HG03103 (cell line): ENCODE data around the gene COPS7B.

Source experiments
- ATAC-seq: cut with Tn5 transposase; IDR thresholded peaks from one replicate; pipeline ENCODE4 v1.9.1; 2021; ENCODE audit warnings: low read depth; ENCODE audit not compliant: unreplicated experiment

The COPS7B gene

GRCh38 chr2:231785413-231785812 lies 832 bp upstream of the COPS7B start:
- no peak for ATAC-seq

- no peak for ATAC-seq
These were observed 446 bp upstream of the COPS7B start for GRCh38 chr2:231785822-231786176.

GRCh38 chr2:231786917-231787292 lies 660 bp downstream of the COPS7B start:
- ATAC-seq: no peak

- no peak for ATAC-seq
These were observed 4.9 kb downstream of the COPS7B start for GRCh38 chr2:231791107-231791506.

GRCh38 chr2:231794383-231794782 lies 8.1 kb downstream of the COPS7B start:
- no peak for ATAC-seq

GRCh38 chr2:231795525-231796327 lies 9.5 kb downstream of the COPS7B start:
- no peak for ATAC-seq

- ATAC-seq: no peak
These were observed 14.3 kb downstream of the COPS7B start for GRCh38 chr2:231800493-231801091.

GRCh38 chr2:231803501-231804138 lies 17.4 kb downstream of the COPS7B start:
- no peak for ATAC-seq

GRCh38 chr2:231807020-231807419 lies 20.8 kb downstream of the COPS7B start:
- no peak for ATAC-seq

GRCh38 chr2:231810905-231811304 lies 24.7 kb downstream of the COPS7B start:
- ATAC-seq: no peak

- no peak for ATAC-seq
These were observed 30.2 kb downstream of the COPS7B start for GRCh38 chr2:231816327-231817026.

- ATAC-seq: no peak
These were observed 33.3 kb downstream of the COPS7B start for GRCh38 chr2:231819447-231820042.

- ATAC-seq: no peak
These were observed 34.6 kb downstream of the COPS7B start for GRCh38 chr2:231820786-231821303.

- no peak for ATAC-seq
These were observed 35.7 kb downstream of the COPS7B start for GRCh38 chr2:231821908-231822307.

- no peak for ATAC-seq
These were observed 66.9 kb downstream of the COPS7B start for GRCh38 chr2:231853105-231853504.

GRCh38 chr2:231854616-231855125 lies 68.4 kb downstream of the COPS7B start:
- ATAC-seq: no peak

GRCh38 chr2:231856959-231857358 lies 70.7 kb downstream of the COPS7B start:
- no peak for ATAC-seq
